Stimulated activated CD4-positive, alpha-beta T cell treated with anti-CD3 and anti-CD28 coated beads, Interleukin-1b, Interleukin-23, amount 100 ng/mL, for 1 hour (primary cell): ENCODE measurements around the gene SH2D7.

Source experiments
- DNase-seq, 2 donors: peaks; one replicate each; pipeline ENCODE4 v3.0.0-alpha.2; 2020; ENCODE audit warnings: low read depth in 2 of 2

Gene SH2D7

GRCh38 chr15:78104566-78105475 is 12.5 kb downstream of the SH2D7 start:
- no peak for DNase-seq

- no peak for DNase-seq
These were observed 13.3 kb downstream of the SH2D7 start for GRCh38 chr15:78105476-78106241.

- DNase-seq, result no peak
These were observed 15.1 kb downstream of the SH2D7 start for GRCh38 chr15:78107471-78107870.

DNA sequence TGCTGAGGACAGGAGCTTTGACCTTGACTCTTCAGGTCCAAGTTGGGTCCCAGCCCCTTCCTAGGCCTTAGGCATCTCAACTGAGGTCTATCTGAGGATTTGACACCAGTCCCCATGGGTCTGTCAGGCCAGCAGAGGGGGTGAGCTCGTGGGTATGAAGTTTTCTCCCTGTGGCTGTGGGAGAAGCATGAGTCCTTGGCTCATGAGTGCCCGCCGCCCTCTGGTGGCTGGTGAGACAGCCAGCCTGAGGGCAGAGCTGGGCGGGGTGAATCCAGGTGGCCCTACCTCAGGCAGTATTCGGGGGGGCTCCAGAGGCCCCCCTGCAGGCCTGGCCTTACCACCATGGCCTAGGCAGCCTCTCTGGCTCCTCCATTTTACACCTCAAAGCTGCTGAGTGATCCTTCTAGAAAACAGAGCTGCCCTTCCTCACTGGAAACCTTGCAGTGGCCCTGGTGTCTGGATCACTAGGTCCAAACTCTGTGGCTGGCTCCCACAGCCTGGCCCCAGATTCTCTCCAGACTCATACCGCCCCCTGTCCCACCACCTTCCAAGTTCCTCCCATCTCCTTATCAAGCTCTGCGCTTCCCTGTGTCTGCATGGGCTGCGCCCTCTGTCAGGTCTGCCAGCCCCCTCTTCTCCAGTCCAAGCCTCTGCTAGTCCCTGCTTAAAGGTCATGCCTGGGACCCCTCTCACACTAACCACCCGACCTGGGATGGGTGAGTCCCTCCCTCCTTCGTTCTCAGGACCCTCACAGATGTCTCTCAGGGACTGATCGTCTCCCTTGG is 16.1 kb downstream of the SH2D7 start:
- peak; percentile 58 to 66 for DNase-seq

DNA sequence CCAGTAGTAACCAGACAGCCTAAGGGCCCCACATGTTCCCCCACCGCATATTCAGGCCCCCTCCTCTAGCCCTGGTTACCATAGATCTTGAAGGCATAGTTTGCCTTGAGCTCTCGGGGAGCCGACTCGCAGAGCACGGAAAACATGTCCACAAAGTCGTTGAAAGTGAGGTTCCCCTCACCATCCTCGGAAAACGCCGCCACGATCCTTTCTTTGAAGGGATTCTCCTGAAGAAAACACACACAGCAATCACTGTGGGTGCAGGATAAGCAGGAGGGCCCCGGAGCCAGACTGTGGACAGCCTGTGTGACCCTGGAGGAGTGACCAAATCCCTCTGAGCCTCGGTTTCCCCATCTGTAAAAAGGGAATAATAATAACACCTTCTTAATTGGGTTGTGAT is 16.8 kb downstream of the SH2D7 start:
- DNase-seq, result no peak

- DNase-seq, result no peak
These were observed 17.7 kb downstream of the SH2D7 start for GRCh38 chr15:78110096-78110495.

DNA sequence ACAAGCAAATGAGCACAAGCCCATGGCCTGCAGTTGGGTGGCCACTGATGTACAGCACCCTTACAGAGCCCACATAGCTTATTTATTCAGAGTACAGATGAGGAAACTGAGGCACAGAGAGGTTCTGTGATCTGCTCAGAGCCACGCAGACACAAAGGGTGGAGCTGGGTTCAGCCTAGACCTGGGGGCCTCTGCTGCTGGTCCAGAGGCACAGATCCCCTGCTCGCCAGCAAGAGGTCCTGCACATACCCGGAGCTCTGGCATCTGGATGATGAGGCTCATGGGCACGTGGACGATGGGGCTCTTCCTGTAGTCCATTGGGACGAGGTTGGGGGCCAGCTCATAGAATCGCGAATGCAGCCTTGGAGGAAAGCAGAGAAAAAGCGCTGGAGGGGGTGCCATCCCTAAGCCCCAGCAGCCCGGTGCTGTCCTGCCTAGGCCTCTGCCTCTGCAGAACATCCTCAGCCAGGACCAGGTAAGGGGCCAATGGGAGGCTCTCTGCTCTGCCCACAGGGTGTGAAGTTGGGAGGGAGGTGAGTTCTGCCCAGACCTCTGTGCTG is 18.6 kb downstream of the SH2D7 start:
- DNase-seq, result no peak

DNA sequence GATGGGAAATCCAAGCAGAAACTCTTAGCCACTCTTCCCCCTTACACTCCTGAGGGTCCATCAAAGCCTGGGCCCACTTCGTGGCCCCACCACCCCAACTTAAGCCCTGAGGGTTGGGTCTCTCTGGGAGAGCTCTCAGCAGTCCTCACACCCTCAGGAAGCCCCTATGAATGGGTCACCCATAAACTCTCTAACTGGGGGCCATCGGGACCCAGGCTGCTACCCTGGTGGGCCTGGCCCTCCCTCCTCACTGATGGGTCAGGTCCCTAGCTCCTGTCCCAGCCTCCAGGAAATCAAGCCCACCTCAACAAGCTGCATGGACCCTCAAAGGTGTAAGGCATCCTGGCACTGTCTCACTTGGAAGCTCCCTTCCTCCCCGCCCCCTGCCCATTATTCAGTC is 19.4 kb downstream of the SH2D7 start:
- no peak for DNase-seq

- DNase-seq, result no peak
These were observed 20.2 kb downstream of the SH2D7 start for GRCh38 chr15:78112551-78112950.

GRCh38 chr15:78120523-78120922 is 28.2 kb downstream of the SH2D7 start:
- no peak for DNase-seq

- no peak for DNase-seq
These were observed 32.9 kb downstream of the SH2D7 start for GRCh38 chr15:78125267-78125666.

- no peak for DNase-seq
These were observed 35.5 kb downstream of the SH2D7 start for GRCh38 chr15:78127882-78128281.

DNA sequence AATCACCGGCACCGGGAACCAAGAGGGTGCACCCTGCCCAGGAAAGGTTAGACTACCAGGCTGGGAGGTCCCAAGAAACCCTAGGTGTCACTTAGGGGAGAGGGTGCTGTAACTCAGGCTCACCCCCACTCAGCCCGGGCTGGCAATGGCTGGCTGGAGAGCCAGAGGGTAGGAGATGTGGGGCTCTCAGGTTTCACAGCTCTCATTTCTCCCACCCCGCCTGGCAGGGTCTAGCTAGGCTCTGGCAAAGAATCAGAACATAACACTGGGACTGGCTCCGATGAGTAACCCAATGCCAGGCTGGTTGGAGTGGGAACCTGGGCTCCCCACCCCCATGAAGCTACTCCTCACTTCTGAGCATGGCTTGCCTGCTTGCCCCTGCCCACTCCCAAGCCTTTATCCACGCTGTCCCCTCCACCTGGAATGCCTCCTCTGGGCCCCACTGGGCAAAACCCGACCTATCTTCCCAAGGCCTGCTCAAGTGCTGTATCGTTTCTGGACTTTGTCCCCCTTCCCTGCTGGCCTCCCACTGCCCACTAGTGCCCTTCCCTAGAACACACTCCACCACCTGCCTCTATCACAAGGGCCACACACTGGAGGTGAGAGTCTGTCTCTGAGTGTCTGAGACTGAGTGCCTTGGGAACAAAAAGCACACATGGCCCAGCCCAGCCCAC is 36.9 kb downstream of the SH2D7 start:
- no peak for DNase-seq

DNA sequence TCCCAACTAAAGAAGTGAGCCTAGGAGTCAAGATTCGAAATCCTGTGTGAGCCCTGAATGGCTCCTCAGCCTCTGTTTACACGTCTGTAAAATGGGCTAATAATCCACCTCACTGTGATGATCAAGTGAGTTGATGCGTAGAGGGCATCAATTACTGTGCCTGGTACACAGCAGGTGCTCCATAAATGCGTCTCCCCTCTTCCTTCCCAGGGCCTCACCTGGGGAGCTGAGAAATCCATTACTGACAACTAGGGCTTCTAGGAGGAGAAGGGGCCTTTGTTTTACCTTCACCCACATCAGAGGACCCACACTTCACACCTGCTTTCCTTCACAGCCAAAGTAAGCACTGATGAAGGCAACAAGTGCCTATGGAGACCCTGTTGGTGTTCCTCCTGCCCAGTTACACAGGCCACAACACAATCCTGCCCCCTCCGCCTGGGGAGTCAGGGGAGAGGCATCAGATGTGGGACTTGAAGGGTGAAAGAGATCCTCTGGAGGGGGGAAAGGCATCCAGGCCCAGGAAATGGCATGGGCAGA is 37.5 kb downstream of the SH2D7 start:
- DNase-seq, result no peak

DNA sequence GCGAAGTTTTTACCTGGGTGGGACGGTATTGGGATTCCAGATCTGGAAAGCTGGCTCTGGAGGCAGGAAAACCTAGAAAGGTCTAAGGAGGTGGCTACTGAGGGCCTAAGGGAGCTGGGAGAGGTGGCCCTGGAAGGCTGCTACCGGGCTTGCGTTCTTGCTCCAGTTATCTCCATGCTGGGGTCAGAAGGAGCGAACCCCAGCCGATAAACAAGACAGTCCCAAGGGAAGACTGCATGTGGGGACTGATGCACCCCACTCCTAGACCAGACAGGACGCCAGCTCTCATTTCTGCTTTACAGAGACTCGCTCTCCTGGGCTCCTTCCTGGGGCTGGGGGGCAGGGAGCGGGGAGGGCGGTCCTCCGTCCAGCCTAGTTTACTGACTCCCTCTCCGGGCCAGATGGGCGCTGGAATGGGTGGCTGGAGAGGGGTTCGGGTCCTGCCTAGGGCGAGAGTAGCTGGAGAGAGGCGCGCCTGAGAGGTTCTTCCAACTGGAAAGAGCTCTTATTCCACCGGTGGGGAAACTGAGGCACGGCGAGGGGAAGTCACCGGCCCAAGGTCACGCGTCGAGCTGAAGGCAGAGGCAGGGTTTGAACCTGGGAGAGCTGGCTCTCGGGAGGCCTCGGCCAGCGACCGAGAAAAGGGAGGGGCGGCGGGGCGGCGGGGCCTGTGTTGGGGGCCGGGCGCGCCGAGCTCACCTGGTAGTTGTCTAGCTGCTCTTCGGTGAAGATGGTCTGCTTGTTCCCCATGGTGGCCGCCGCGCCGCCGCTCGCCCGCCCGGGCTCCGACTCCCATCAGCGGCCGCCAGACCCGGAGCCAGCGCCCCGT is 38.3 kb downstream of the SH2D7 start:
- DNase-seq, result no peak

- peak; percentile 45 to 57 for DNase-seq
These were observed 39.1 kb downstream of the SH2D7 start, which contains the start of gene CIB2 for GRCh38 chr15:78131295-78132061. CIB2 (minus strand) TSS chr15:78131445; CDS start chr15:78131215, 230 bp downstream.

GRCh38 chr15:78133801-78134200 is 41.4 kb downstream of the SH2D7 start:
- DNase-seq, result no peak

DNA sequence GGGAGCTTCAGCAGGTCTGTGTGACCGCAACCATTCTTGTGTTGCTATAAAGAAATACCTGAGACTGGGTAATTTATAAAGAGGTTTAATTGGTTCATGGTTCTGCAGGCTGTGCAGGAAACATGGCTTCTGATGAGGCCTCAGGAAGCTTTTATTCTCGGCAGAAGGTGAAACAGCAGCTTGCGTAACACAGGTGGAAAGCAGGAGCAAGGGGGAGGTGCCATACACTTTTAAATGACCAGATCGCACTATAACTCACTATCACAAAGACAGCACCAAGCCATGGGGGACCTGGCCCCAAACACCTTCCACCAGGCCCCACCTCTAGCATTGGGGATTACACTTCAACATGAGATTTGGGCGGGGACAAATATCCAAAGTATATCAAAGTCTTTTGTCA is 47.2 kb downstream of the SH2D7 start:
- no peak for DNase-seq

DNA sequence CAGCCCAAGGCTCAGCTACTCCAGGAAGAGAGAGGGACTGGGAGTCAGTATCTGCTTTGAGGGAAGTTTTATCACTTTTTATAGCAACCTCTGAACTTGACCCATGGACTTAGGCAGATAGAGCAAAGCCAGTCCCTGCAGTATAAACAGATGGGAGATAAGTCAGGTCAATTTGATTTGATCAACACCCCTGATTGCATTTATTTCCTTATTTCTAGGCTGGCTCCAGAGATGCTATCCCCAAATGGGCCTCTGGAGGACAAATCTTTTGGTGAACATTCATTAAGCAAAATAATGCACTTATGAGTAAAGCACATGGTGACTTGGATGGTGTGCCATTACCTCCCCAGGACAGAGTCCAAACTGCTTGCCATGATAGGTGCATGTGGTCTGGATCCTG is 47.9 kb downstream of the SH2D7 start:
- no peak for DNase-seq
